HG02678 (cell line): ENCODE data around the gene GFRA1.

Experiments
- ATAC-seq: cut with Tn5 transposase; IDR thresholded peaks from one replicate; pipeline ENCODE4 v1.9.1; 2021; ENCODE audit warnings: mild to moderate bottlenecking, moderate library complexity; ENCODE audit not compliant: unreplicated experiment

GFRA1 gene

DNA sequence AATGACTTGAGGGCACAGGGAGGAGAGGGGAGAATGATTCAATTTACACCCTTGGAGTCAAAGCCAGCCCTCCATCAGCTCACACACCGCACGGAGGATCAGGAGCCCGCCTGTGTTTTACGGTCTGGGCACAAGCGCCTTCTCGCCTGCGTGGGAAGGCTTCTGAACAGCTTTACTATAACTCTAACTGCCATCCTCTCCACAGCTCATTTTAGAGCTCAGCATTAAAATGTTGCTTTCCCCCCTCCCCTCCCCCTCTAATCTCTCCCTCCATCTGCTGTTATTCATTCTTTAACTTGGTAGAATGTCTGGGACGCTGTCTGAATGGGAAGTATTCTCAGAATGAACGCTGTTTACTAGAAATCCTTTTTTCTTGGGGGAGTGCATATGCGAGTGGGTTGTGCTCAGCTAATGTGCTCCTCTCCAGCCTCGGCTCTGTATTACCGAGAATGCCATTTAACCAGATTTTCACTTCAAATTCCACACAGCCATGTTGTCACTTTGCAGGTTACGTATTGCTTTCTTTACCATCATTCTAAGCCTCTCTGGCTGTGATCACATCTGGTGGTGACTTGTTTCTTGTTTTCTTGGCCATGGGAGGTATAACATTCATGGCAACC, 140.1 kb downstream of the GFRA1 start:
- no peak for ATAC-seq

DNA sequence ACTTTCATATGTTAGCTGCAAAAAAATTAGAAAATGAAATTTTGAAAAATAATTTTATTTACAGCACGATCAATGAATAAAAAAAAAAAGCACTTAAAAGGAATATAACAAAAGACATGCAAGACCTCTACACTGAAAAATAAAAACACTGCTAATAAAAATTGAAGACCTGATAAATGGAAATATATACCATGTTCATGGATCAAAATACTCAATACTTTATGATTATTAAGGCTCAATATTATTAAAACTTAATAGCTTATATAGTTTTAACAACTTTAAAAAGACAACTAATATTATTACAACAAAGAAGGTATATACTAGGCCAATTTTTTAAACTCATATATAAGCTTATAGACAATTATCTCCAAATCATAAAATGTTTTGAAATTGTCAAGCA, 143.0 kb downstream of the GFRA1 start:
- no peak for ATAC-seq

DNA sequence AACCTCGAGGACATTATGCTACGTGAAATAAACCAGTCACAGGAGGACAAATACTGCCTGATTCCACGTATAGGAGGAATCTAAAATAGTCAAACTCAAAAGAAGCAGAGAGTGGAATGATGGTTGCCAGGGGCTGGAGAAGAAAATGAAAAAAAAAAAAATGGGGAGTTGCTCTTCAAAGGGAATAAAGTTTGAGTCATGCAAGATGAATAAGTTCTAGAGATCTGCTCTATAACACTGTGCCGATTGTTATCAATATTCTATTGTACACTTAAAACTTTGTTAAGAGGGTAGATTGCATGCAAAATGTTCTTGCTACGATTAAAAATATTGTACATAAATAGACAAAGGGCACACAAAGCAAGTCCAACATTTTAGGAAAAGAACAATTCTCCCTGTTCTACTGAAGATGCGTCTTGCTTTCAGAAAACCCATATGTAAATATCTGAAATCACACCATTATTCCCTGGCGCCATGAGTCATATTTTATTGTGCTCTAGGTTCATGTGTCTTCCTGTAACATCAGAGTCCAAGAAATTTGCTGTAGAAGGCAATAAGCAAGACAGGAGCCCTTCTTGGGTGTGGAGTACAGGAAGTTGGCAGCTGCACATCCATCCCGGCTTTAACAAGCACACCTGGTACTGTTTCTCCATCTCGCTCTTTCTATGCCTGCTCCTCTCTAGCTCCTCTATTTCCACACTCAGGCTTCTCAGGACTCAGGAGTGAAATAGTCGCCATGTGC, 145.9 kb downstream of the GFRA1 start:
- ATAC-seq = no peak

DNA sequence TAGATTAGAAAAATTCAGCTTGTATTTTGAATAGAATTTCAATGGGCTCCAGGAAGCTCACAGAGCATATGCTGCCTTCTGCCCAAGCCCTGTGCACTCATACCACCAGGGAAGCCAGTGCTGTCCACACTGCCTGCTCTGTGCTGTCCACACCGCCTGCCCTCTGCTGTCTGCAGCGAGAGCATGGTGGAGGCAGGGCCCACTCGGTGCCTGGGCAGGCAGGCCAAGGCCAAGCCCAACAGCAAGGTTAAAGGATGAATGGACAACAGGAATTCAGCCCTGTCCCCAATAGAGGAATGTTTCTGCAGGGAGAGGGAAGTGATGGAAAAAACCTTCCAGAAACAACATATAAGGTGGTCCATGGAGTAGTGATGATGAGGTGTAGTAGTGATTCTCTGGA, 146.8 kb downstream of the GFRA1 start:
- ATAC-seq = no peak

DNA sequence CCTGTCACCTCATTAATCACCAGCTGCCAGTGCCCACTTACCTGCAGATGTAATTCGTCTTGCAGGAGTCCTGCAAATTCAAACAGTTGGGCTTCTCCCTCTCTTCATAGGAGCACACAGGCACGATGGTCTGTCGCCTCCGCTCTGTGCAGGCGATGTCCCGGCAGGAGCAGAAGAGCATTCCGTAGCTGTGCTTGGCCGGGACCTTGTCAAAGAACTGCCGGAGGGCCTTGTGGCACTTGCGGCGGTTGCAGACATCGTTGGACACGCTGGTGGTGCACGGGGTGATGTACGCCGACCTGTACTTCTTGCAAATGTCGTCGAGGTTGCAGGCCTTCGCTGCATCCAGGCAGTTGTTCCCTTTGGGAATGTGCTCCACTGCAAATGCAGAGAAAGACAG, 147.8 kb downstream of the GFRA1 start:
- ATAC-seq = no peak

DNA sequence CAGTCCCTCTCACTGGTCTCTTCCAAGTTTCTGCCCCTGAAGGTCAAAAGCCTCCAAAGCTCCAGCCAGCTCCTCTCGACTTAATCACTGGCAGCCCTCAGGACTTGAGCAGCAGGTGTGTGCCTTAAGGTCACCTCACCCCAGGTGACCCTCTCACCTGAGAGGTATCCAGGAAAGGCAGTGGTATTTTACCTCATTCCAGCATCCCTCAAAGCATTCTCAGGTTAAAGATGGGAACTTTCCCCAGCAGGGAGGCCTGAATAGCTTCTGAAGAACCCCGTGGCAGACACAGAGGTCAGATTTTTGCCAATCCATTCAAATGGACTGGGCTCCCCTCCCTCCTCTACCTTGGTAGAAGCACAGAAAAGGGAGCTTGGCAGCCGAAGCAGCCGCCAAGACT, 148.2 kb downstream of the GFRA1 start:
- no peak for ATAC-seq

DNA sequence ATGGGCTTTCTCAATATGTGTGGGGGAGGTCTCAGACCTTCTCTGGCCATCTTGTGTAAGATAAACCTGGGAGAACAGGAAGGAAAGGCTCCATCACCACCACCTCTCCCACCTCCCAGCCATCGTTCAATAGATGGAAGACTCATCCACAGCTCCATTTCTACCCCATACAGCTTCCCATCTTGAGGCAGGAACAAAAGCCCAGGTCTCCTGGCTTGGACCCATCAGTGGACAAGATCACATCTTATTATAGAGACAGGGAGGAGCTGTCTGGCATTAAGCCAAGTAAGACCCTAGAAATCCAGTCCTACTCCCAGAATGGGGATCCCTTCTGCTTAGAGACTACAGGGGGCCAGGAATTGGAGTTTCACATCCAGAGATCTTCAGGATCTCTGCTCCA, 150.3 kb downstream of the GFRA1 start:
- no peak for ATAC-seq

DNA sequence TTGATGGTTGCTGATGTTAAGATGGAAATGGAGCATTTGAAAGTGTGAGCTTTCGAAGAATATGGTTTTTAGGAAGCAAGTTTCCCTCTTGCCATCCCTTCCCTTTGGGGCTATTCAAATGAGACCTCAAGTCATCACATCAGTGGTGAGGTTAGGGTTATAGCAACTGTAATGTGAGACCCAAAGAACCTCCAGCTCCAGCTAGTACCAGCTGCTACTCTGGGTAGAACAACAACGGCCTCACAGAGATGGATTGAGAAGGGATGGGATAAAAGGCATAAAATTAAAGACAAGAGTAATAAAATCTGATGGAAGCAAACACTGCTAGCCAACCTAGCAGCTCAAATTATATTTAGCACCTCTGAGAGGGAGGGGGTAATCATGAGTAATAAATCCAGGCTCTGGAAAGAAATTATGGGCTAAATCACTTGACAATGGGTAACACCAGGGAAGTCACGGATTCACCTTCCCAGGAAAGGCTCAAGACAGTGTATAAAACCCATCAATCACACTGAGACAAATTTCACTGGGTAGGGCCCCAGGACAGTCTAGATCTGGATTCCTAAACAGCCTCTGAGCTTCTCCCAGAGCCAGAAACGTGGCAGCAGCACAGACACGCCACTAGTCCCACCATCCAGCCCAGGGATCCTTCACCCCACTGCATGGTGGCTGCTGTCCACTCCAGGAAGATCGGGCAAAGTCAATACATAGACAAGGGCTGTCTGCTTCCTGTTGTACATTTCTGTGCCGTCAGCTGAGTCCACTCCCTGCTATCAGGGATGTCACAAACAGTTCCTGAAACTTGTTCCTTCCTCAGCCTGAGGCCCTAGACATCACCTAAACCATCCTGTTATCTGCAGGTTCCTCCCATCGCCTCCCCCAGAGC, 151.1 kb downstream of the GFRA1 start:
- no peak for ATAC-seq

DNA sequence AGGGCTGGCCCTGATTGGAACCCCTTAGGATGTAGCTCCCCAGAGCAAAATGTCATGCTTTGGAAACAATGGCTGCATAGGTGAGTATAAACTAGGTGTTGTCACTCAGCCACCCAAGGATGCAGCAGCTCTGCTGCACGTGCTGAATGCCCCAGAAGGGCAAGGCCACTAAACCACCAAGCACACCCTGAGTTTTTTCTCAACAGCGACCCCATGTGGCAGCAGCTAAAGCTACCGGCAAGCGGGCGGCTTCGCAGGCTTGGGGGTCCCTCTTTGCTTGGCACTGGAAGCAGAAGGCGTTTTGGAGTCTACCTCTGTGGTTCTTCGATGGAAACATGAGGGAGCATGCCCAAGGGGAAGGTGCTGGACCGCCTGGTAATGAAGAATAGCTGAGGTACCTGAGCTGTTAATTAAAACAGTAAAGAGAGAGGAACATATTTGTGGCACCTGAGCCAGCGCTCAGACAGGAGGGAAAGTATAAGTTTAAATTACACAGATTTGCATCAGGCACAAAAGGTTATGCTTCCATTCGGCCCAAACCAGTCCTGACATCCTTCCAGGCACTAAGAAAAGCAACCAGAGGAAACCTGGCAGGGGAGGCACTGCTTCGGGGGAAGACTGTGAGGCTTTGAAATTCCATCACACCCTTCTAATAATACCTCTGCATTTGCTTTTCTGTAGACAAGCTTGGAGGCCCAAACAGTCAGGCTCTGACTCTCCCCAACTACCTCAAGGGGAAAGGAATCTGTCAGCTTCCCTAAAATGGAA, 152.1 kb downstream of the GFRA1 start:
- ATAC-seq = no peak

DNA sequence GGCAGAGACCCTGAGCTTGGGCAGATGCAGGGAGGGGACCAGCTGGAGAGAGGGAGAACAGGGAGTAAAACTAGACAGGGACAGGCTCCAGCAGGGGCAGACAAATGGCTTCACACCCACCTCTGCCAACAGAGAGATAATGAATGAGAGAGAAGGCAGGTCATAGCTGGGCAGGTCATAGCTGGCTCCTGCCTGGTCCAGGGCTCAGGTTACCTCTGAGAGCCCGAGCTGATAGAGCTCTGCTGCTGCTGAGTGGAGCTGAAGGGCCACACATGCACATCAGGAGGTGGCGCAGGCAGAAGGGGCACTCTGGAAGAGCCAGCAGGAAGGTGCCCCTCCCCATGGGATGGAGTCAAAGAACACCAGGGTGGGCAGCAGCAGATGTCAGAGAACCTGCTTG, 154.2 kb downstream of the GFRA1 start:
- ATAC-seq = no peak

DNA sequence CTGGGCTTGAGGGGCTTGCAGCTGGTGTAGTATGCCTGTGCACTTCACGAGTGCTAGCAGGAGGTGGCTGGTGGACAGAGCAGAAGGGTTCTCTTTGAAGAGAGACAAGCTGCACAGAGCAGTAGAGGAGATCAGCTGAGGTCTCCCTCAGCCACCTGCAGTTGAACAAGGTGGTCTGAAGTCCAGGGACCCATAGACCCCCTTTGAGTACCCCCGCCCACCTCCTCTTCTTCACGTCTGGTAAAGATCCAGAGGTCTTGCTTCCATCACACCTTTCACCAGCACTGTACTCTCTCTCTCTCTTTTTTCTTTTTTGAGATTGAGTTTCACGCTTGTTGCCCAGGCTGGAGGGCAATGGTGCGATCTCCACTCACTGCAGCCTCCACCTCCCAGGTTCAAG, 157.2 kb downstream of the GFRA1 start:
- no peak for ATAC-seq

DNA sequence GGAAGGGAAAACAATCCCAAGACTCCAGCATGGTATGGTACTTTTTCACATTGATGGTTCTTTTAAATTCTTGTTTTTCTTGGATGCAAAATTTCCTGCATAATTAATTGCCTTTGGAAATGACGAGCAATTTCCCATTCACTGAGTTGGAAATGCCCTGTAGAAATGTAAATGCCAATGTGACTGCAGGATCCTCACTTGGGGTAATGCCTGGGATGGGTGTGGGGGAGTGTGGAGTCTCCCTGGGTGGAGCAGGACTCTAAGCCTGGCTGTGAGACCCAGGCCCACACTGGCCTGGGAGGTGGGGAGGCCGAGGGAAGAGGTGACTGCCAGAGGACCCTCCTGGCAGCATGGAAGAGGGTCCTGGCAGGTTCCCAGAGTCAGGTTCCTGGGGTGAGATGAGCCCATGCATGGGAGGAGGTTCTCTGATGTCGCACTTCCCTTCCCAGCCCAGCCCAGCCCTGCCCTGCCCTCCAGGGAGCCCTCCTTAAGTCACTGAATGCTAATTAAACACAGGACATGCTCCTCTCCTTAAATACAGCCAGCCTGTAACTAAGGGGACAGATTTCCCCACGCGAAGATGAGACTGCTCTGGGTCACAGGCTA, 157.9 kb downstream of the GFRA1 start:
- no peak for ATAC-seq

DNA sequence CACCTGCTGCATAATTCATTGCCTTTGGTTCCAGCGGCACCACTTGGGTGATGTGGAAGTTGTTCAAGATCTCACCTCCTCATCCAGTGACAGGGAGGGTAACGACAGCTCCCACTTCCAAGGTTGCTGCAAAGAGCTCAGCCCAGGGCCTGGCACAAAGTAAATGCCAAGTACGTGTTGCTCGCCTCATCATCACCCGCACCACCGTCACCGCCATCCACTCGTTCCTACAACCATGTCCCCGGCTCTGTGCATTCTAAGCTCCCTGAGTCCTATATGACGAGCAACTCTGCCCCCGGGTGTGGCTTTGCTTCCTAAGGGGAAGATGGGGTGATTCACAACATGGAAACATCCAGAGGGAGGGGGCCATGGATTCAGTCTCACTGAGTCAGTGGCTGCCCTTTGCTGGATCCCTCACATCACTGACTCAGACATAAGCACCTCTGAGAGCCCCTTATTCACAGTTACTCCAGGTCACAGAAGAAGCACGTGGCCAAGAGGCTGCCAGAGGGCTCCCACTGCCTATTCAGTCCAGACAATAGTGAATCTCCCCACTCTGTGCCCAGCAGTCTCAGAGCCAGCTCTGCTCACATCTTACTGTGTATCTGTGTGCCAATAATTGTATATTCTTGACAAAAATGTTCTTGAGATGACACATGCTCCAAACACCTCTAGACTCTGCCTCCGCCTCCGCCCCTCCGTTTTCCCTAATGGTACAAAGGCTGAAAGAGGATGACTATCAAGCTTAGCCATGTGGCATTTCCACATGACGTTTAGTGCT, 159.1 kb downstream of the GFRA1 start:
- no peak for ATAC-seq

DNA sequence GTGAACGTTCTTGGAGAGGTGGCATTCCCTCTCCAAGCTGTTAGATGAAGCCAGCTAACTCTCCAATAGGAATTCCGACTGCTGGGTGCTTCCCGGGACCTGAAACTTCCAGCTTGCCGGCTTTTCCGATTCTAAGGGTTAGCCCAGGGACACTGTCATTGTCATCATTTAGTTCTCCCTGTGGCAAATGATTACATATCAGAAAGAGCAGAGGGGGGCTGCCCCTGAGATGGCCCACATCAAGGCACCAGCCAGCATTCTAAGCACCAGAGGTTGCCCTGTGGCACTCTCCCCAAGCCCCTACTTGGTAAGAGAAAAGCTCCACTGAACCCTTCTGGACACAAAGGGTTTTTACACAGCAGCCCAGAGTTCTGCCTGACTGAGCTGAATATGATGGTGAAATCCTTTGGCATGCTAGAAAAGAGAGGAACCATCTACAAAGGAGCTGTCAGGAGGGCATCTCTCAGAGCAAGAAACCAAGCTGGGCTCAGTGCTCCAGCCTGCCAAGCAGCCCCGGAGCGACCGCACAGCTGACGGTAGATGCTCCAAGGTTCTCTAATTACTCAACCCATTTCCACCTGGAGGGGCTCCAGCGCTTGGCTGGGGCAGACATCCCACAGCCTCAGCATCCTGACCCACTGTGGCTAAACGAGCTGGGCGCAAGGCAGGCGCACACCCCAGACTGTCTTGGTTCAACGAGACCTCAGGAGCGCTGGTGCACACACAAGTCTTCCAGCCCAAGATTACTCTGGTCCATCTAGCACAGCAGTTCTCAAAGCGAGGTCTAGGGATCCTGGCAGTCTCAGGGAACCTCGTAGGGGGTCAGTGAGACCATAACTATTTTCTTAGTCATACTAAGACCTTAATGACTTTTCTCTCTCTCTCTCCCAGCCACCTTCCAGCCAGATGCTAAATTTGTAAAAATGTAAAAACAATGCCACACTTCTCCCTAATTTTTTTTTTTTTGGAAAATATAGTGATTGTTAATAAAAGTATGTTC, 160.5 kb downstream of the GFRA1 start:
- no peak for ATAC-seq

DNA sequence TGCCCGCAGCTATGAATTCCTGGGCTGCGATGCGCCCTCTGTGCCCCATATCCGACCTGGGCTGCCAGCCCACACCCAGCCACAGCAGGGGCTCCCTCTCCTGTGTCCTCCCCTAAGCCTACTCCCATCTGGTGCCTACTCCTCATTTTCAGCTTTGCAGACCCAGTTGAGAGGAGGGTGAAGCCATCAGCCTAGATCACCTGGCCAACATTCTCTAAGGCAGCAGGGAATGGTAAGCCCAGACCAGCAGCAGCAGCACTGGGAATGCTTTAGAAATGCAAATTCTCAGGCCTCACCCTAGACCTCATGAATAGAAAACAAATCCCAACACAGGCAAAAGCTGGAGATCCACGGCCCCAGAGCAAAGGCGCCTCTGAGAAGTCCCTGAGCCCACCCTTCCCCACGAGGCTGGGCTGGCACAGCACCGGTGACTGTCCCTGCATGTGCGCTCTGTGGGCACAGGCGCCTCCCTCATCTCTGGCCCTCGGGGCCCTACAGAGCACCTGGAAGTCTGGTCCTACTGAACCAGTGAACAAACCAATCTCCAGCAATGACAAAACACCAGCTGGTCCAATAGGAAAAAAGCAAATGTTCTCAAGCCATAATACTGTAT, 161.4 kb downstream of the GFRA1 start:
- ATAC-seq = no peak

DNA sequence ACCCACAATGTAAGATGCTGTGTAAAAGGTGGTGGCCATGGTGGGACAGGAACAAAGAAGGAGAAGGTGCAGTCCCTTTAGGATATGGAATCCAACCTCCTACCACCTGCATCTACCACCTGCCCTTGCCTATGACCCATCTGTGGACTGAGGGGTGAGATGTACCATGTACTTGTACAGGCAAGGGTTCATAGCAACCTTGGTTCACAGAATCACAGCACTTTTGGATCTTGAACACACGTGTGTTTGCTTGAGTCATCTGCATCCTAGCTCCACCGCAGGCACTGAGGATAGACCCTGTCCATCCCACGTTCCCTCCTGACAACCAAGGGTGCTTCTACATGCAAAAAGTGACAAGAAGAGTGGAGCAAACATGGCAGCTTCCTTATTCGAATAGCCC, 162.3 kb downstream of the GFRA1 start:
- ATAC-seq = no peak

DNA sequence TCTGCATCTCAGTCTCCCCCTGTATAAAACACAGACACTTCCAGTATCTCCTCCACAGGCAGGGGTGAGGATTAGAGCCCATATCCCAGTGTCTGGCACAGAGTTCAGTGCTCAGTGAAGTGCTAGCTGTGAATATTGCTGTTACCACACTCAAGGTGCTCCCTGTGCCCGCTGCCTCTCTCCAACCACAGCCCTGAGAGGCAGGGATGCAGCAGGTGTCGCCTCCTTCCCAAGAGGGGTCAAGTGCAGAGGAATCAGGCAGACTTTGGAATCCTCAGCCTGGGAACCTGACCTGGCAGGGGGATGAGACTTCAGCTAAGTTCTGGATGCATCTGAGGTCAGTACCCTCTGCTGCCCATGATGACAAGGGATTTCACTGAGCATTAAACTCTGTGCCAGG, 163.1 kb downstream of the GFRA1 start:
- ATAC-seq = no peak

DNA sequence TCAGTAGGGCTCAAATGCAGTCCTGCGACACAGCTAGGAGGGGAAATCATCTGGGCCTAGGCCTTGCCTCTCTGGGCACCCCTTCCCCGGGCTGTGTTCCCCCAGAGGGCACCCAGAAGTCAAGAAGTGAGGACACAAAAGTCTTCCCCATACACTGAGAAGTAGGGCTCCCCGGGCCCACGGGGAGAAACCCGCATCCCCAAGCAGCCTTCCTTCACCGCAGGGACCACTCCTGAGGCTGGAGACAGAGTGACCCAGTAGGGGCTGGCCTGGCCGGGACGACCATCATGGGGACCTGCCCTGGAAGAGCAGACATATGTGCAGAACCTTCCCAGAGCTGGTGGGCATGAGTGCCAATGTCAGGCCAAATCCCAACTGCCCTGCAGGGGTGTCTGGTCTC, 163.5 kb downstream of the GFRA1 start:
- no peak for ATAC-seq
